Caco-2 (cell line): ENCODE results near the gene NUMB. TPM values are rescaled to one million over a fixed set of nuclear protein-coding genes. Genes with fewer than 3 reads are reported as not detected.

Source experiments
- BruUV-seq: library from RNA; stranded (reverse); fragments of 400-500 nt; replicated peaks from 2 replicates; lab custom pipeline; 2021; lab: Mats Ljungman, UMichigan
- CTCF ChIA-PET: fragments of 300-600 bp; sonication (Branson Sonifier 250); formaldehyde crosslinking; loops from one replicate; lab custom pipeline; 2022; ENCODE audit warnings: antibody characterized with exemption; lab: Charles Lee
- POLR2A ChIA-PET: fragments of 300-600 bp; sonication (Branson Sonifier 250); formaldehyde crosslinking; loops from one replicate; lab custom pipeline; 2022; ENCODE audit warnings: antibody characterized with exemption; lab: Charles Lee
- DNase-seq, 2 experiments: peaks; one replicate each; pipeline versions ENCODE4 v3.0.0 to v3.0.0-alpha.2; 2020 to 2022
- H3K27me3 ChIP-seq: replicated peaks from 2 replicates; pipeline ENCODE4 v1.6.0; 2011; ENCODE audit warnings: low read length; ENCODE audit not compliant: control insufficient read depth, insufficient read depth
- H3K36me3 ChIP-seq: 2 replicates; pipeline ENCODE4 v1.5.1; 2011; ENCODE audit warnings: low read length; ENCODE audit not compliant: control insufficient read depth, insufficient read depth
- H3K4me1 ChIP-seq: fragments of 250-450 bp; sonication (Bioruptor Pico); 2 replicates; pipeline ENCODE4 v1.5.1; 2020; ENCODE audit warnings: mild to moderate bottlenecking
- H3K4me3 ChIP-seq: 2 replicates; pipeline ENCODE4 v1.5.1; 2011; ENCODE audit warnings: low read depth, mild to moderate bottlenecking, control low read depth, low read length
- H3K9me3 ChIP-seq: fragments of 250-450 bp; sonication (Bioruptor Pico); 2 replicates; pipeline ENCODE4 v1.5.1; 2020; ENCODE audit warnings: mild to moderate bottlenecking, moderate library complexity
- H3K27ac Mint-ChIP-seq: one replicate; pipeline ENCODE4 v1.8.0; 2022; ENCODE audit warnings: mixed read lengths; ENCODE audit not compliant: unreplicated experiment
- H3K27me3 Mint-ChIP-seq: one replicate; pipeline ENCODE4 v1.8.0; 2022; ENCODE audit warnings: mixed read lengths; ENCODE audit not compliant: insufficient read depth, unreplicated experiment
- H3K36me3 Mint-ChIP-seq: one replicate; pipeline ENCODE4 v1.8.0; 2022; ENCODE audit warnings: mild to moderate bottlenecking, mixed read lengths; ENCODE audit not compliant: insufficient read depth, unreplicated experiment
- H3K4me1 Mint-ChIP-seq: one replicate; pipeline ENCODE4 v1.8.0; 2022; ENCODE audit warnings: low read depth, mixed read lengths; ENCODE audit not compliant: unreplicated experiment
- H3K4me3 Mint-ChIP-seq: one replicate; pipeline ENCODE4 v1.8.0; 2022; ENCODE audit warnings: mild to moderate bottlenecking, moderate library complexity, mixed read lengths; ENCODE audit not compliant: unreplicated experiment
- H3K9me3 Mint-ChIP-seq: one replicate; pipeline ENCODE4 v1.8.0; 2022; ENCODE audit warnings: mixed read lengths; ENCODE audit not compliant: unreplicated experiment
- intact Hi-C: fragments of 100-400 bp; cut with micrococcal nuclease; formaldehyde crosslinking; loops from one replicate; pipeline ENCODE4 v1.10.0; 2022; ENCODE audit not compliant: unreplicated experiment
- total RNA-seq: library from RNA; stranded (reverse); gene quantifications from 2 replicates; pipeline ENCODE4 v1.2.3, GENCODE V29; 2022
- TF ChIP-seq, protein P1 (sequence below), 2 experiments: fragments of 200-600 bp in 1 of 2; IDR thresholded peaks; 1 replicate in 1 of 2; 2 replicates in 1 of 2; pipeline versions ENCODE4 v1.5.1 to v1.8.0; 2011 to 2022; ENCODE audit warnings: antibody characterized with exemption in 1 of 2, control low read depth in 1 of 2, inconsistent platforms in 1 of 2, low read depth in 1 of 2, low read length in 1 of 2, mild to moderate bottlenecking in 1 of 2, moderate library complexity in 1 of 2; ENCODE audit not compliant: insufficient read depth in 1 of 2, severe bottlenecking in 1 of 2, unreplicated experiment in 1 of 2

The NUMB gene
- total RNA-seq, 1 experiment from 2014 or later = 67.6 TPM

DNA sequence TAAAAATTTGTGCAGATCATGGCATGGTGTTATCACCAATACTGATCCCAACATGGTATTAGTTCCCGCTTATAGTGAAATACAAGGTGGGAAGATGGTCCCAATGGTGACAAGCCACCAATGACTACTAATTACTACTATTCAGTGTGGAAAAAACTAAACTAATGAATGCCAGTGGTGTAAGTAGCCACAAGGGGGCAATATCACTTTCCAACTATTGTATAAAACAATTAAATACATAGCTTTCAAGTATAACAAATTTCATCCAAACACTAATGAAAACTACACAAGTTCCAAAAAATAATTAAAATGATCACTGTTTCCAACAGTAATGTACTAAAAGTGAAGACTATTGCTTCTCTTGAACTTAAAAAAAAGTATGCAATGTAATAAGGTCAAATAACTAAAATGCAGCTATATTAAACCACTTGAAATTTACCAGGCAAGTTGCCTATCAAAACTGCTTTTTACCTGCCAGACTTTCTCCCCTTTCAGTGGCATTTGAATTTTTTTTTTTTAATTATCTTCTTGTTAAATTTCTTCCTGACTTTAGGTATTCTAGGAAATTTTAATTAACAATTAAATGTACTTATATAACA, 163.0 kb downstream of the NUMB start:
- no TSS peak for BruUV-seq
- DNase-seq = peak in 1 of 2 experiments; percentile 37
- ChIA-PET CTCF (interaction anchor here (0.6 to 2.5 kb wide), 14 partner anchors 15 to 195 kb away, joined by 3 to 48 read pairs (median 4); partner anchors contain the start of genes NUMB and RIOX1), POLR2A (interaction anchor here (0.6 to 1.2 kb wide), 4 partner anchors 117 to 172 kb away, joined by 4 to 6 read pairs (median 5); partner anchors contain the start of gene NUMB)
- Mint-ChIP-seq H3K27me3 (no peaks in the 10 kb centered on the region), H3K27ac (no peak overlapping the region), H3K4me3 (no peak overlapping the region), H3K4me1 (peaks cover 6% of the 10 kb centered on the region), H3K36me3 (peaks cover 18% of the 10 kb centered on the region), H3K9me3 (no peaks in the 10 kb centered on the region)
- Histone ChIP-seq H3K4me3 (no peak overlapping the region), H3K27me3 (no peaks in the 10 kb centered on the region), H3K4me1 (peaks cover 23% of the 10 kb centered on the region), H3K36me3 (no peaks in the 10 kb centered on the region), H3K9me3 (no peaks in the 10 kb centered on the region)
- intact Hi-C loops = loop anchor here (1.0 to 5.0 kb wide), 2 partner anchors 162 to 177 kb away; partner anchors contain the start of gene NUMB
- TF ChIP-seq, protein P1, sequence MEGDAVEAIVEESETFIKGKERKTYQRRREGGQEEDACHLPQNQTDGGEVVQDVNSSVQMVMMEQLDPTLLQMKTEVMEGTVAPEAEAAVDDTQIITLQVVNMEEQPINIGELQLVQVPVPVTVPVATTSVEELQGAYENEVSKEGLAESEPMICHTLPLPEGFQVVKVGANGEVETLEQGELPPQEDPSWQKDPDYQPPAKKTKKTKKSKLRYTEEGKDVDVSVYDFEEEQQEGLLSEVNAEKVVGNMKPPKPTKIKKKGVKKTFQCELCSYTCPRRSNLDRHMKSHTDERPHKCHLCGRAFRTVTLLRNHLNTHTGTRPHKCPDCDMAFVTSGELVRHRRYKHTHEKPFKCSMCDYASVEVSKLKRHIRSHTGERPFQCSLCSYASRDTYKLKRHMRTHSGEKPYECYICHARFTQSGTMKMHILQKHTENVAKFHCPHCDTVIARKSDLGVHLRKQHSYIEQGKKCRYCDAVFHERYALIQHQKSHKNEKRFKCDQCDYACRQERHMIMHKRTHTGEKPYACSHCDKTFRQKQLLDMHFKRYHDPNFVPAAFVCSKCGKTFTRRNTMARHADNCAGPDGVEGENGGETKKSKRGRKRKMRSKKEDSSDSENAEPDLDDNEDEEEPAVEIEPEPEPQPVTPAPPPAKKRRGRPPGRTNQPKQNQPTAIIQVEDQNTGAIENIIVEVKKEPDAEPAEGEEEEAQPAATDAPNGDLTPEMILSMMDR (IDR thresholded peaks at IDR 0.05; ENCODE audit: insufficient read depth in 1 of 2, low read depth in 1 of 2, low read length in 1 of 2, severe bottlenecking in 1 of 2, unreplicated experiment in 1 of 2) = peak; percentile 60 to 63

DNA sequence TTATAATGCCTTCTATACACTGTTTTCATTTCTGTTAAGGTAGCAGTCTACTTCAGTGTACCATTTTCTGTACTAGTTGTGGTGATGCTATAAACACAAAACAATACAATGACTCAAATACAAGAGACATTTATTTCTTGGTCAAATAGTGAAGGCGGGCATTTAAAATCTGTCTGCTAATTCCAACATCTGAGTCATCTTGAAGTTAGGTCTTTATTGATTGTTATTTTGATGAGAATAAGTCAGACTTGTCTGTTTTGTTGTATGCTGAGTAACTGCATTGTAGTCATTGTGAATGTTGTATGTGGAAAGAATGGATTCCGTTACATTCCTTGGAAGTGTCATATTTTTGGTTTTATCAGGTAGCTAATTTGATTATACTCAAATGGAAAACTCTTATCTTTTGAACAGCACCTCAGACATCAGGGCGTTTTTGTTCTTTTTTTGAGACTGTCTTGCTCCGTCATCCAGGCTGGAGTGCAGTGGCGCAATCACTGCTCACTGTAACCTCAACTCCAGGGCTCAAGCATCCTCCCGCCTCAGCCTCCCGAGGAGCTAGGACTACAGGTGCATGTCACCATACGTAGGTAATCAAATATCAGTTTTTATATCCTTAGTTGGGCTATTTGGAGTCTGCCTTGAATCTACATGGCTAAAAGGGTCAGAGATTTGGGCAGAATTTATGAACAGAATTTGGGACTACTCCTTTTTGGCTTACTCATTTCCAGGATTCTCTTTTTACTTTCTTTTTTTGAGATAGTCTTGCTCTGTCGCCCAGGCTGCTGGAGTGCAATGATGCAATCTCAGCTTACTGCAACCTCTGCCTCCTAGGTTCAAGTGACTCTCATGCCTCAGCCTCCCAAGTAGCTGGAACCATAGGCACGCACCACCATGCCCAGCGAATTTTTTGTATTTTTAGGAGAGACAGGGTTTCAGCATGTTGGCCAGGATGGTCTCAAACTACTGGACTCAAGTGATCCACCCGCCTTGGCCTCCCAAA, 164.3 kb downstream of the NUMB start:
- intact Hi-C loops = loop anchor here (5.0 kb wide), 1 partner anchor 338 kb away; no protein-coding TSS in a partner anchor
- TF ChIP-seq, protein P1 (IDR thresholded peaks at IDR 0.05; ENCODE audit: insufficient read depth in 1 of 2, low read depth in 1 of 2, low read length in 1 of 2, severe bottlenecking in 1 of 2, unreplicated experiment in 1 of 2) = no peak
- H3K4me1 ChIP-seq = peaks cover 23% of the 10 kb centered on the region
- POLR2A ChIA-PET = no interaction called here
- H3K4me3 Mint-ChIP-seq = no peak overlapping the region
- no peak for DNase-seq
- H3K4me1 Mint-ChIP-seq = no peaks in the 10 kb centered on the region
- peaks cover 22% of the 10 kb centered on the region for H3K36me3 Mint-ChIP-seq
- CTCF ChIA-PET = interaction anchor here (1.0 to 2.5 kb wide), 4 partner anchors 17 to 178 kb away, joined by 3 to 48 read pairs (median 6); no protein-coding TSS in a partner anchor
- H3K27me3 ChIP-seq = no peaks in the 10 kb centered on the region
- no peaks in the 10 kb centered on the region for H3K27me3 Mint-ChIP-seq
- H3K9me3 Mint-ChIP-seq = no peaks in the 10 kb centered on the region
- H3K9me3 ChIP-seq = no peaks in the 10 kb centered on the region
- H3K27ac Mint-ChIP-seq = no peak overlapping the region
- H3K4me3 ChIP-seq = no peak overlapping the region
- BruUV-seq = no TSS peak
- no peaks in the 10 kb centered on the region for H3K36me3 ChIP-seq

DNA sequence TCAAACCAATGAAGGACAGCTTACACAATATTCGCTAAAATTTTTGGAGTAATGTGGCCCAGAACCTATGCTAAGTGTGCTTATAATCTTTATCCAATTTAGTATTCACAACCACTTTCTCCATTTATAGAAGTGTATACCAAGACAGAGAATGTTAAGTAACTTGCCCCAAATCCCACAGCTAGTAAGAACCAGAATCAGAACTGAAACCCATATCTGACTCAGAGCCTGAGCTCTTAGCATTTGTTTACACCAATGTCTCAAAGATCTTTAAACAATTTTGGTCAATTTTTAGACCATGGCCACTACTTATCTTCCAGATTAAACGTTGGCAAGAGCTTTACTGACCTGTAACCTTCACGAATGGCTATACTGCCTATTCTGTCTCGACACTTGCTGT, 168.1 kb downstream of the NUMB start:
- H3K4me3 Mint-ChIP-seq = no peak overlapping the region
- peaks cover under 1% of the 10 kb centered on the region for H3K4me1 ChIP-seq
- H3K27me3 Mint-ChIP-seq = no peaks in the 10 kb centered on the region
- H3K9me3 ChIP-seq = no peaks in the 10 kb centered on the region
- intact Hi-C loops = loop anchor here (5.0 kb wide), 1 partner anchor 342 kb away; no protein-coding TSS in a partner anchor
- no peaks in the 10 kb centered on the region for H3K9me3 Mint-ChIP-seq
- no peaks in the 10 kb centered on the region for H3K27me3 ChIP-seq
- H3K36me3 ChIP-seq = no peaks in the 10 kb centered on the region; the same call in 1 of the 2 replicates
- peaks cover 31% of the 10 kb centered on the region for H3K36me3 Mint-ChIP-seq
- no TSS peak for BruUV-seq
- ChIA-PET POLR2A (interaction anchor here (0.6 kb wide), 1 partner anchor 599 kb away, joined by 9 read pairs; no protein-coding TSS in a partner anchor), CTCF (no interaction called here)
- H3K4me3 ChIP-seq = no peak overlapping the region
- no peaks in the 10 kb centered on the region for H3K4me1 Mint-ChIP-seq
- no peak for DNase-seq
- TF ChIP-seq, protein P1 (IDR thresholded peaks at IDR 0.05; ENCODE audit: insufficient read depth in 1 of 2, low read depth in 1 of 2, low read length in 1 of 2, severe bottlenecking in 1 of 2, unreplicated experiment in 1 of 2) = no peak
- H3K27ac Mint-ChIP-seq = no peak overlapping the region
